GM21619 (cell line): ENCODE measurements around the gene PTPRG.

Source experiments
- ATAC-seq: cut with Tn5 transposase; IDR thresholded peaks from one replicate; pipeline ENCODE4 v1.9.1; 2021; ENCODE audit not compliant: unreplicated experiment

The PTPRG gene

DNA sequence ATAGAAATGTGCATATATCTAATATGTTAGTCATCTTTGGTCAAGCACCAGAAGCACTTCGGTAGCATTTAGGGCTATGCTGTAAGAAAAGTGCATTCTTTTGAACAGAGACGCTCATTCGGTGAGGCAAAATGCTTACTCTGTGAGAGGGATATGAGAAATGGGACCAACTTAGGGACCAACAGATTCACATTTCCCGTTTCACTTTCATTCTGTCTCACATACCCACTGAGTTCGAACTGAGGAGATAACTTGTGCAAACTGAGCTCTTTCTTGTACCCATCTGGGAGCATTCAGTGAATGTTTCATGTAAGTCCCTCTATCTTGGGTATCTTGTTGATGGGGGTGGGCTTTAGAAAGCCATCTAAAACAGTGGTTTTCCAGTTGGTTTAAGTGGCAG, 676.6 kb downstream of the PTPRG start:
- peak; percentile 69 for ATAC-seq

GRCh38 chr3:62238431-62238830, 677.1 kb downstream of the PTPRG start:
- ATAC-seq: no peak

GRCh38 chr3:62241279-62241678, 679.9 kb downstream of the PTPRG start:
- ATAC-seq: no peak

- ATAC-seq: no peak
These were observed 681.6 kb downstream of the PTPRG start for GRCh38 chr3:62242831-62243509.

DNA sequence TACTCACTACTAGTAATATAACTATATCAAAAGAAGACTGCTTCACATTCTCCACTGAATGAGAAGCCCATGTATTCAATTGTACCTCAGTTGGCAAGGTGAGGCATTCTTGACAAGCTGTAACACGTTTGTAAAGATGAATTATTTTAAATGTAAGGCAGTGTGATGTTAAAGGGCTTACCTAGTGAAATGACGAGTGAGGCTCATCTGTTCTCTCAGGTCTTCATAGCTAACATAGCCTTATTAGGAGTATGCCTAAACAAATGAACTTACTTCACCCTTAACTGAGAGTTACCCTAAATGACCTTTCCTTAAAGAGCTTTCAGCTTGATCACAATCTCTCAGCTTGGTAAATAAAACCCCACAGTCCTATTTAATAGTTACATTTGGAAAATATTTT, 684.7 kb downstream of the PTPRG start:
- no peak for ATAC-seq

- ATAC-seq: no peak
These were observed 685.6 kb downstream of the PTPRG start for GRCh38 chr3:62246985-62247384.

GRCh38 chr3:62248734-62249483, 687.5 kb downstream of the PTPRG start:
- no peak for ATAC-seq

DNA sequence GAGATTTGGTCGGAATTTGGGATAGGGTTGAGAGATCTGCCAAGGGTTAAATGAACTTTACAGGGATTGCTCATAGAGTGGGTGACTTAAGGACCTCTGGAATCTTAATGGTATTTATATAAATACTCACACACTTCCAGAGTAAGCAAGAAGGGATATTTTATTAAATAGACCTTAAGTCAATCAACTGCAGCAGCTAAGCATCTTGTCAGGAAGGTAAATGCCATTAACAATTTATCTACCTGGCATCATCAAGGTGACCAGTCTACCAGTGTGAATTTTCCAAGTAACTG, 688.1 kb downstream of the PTPRG start:
- no peak for ATAC-seq

DNA sequence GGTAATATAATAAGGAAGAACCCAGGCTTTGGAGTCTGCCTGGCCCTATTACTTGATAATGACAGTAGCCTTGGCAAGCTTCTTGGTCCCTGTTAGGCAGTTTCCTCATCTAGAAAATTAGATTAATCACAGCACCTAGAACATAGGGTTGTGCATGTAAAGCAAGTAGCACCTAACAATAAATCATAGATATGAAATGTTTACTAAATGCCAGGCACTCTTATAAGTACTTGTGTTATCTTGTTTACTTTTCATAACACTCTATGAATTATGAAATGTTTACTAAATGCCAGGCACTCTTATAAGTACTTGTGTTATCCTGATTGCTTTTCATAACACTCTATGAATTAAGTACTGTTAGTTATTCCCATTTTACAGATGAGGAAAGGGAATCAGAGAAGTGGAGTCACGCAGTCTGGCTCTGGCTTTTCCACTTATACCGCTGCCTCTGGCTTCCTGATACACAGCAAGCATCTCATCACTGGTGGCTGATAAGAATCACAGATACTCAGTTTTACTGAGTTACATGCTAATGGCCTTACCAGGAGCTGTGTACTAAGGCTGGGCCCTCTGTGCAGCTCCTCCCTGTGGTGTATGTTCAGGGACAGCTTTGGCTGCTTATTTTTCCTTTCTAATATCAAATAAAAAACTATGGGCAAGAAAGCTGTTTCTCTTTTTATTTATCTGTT, 688.6 kb downstream of the PTPRG start:
- no peak for ATAC-seq

DNA sequence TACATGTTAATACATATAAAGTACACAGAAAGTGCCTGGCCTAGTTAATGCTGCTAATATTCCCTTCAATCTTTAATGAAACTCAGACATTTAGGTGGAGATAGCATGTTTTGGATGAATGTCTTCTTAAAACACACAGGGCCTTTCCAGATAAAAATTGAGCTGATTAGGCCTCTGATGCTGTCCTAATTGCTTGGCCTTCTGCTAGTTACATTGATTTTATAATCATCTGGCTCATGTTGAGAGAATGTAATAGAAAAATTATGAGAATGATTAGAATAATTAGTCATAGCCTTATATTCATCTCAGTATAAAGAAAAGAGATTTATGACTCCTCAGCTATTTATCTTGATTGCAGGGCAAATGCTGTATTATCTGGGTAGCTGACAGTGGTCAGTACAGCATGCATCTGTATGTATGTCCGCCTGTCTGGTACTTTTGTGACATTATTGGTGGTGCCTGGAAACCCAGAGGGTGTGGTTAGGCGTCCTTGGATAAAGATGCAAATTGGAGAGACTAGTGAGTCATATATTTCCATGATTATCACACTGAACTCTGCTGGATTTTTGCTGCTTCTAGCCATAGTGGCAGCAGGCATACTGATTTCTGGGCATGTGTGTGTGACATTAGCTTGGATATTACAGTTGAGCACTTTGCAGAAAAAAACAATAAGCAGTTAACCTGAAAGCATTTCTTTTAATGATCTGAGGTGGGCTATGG, 691.2 kb downstream of the PTPRG start:
- ATAC-seq: no peak

DNA sequence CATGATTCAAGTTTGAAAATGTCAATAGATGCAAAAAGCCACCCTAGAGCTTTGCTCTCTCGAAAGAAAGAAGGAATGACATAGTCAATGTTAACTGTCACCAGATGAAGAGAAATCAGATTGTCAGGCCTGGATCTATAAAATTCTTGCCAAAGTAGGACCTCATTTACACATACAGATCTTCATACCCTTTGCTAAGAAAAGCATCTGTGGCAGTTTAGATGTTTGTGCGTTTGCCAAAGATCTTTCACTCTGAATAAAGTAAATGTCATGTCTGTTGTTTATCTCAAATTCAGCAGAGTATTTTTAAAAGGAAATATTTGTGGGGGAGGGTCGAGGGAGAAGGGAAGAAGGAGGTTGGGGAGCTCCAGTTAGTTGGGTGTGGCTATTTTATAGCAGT, 692.6 kb downstream of the PTPRG start:
- no peak for ATAC-seq

GRCh38 chr3:62255758-62256157, 694.4 kb downstream of the PTPRG start:
- no peak for ATAC-seq

- ATAC-seq: no peak
These were observed 698.6 kb downstream of the PTPRG start for GRCh38 chr3:62259924-62260323.

- no peak for ATAC-seq
These were observed 699.3 kb downstream of the PTPRG start for GRCh38 chr3:62260655-62261054.

- no peak for ATAC-seq
These were observed 699.8 kb downstream of the PTPRG start for GRCh38 chr3:62261121-62261520.

DNA sequence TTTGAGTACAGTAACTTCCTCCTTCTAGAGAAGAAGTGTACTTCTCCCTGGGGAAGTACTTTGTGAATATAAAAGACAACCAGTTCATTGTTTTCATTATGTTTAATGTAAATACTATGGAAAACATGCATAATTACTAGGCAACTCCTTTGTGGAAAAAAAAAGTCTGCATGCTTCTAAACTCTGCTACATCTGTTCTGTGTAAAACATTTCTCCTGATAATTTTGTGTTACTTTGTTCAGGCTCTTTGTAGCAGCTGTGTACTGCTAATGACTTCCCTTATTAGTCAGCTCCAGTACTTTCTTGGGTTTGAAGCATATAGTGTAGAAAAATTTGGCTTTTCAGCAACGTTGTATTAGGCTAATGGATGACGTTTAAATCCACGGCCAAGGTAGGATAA, 700.4 kb downstream of the PTPRG start:
- no peak for ATAC-seq

DNA sequence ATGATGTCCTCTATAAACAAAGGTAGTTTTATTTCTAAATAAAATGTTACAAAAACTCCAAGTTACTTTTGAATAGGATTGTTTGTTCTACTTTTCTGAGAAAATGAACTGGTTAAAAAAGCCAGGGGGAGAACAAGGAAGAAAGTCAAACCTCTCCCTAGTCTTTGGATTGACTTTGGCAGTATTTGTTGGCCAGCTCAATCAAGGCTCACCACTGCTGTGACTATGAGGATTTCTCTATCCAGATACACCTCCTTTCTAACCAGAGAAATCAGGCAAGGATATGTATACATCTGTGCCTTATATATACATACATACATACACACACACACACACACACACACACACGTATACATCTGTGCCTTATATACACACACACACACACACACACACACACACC, 704.2 kb downstream of the PTPRG start:
- no peak for ATAC-seq

GRCh38 chr3:62266668-62267283, 705.4 kb downstream of the PTPRG start:
- no peak for ATAC-seq

GRCh38 chr3:62276658-62277180, 715.3 kb downstream of the PTPRG start:
- no peak for ATAC-seq

GRCh38 chr3:62277450-62277849, 716.1 kb downstream of the PTPRG start:
- no peak for ATAC-seq

- ATAC-seq: no peak
These were observed 716.6 kb downstream of the PTPRG start for GRCh38 chr3:62277986-62278385.
